Fibroblast of skin of right biceps (primary cell): ENCODE results near the gene TMC1.

Source experiments
- DNase-seq: peaks from one replicate; pipeline ENCODE4 v3.0.0-alpha.2; 2013

Gene TMC1

DNA sequence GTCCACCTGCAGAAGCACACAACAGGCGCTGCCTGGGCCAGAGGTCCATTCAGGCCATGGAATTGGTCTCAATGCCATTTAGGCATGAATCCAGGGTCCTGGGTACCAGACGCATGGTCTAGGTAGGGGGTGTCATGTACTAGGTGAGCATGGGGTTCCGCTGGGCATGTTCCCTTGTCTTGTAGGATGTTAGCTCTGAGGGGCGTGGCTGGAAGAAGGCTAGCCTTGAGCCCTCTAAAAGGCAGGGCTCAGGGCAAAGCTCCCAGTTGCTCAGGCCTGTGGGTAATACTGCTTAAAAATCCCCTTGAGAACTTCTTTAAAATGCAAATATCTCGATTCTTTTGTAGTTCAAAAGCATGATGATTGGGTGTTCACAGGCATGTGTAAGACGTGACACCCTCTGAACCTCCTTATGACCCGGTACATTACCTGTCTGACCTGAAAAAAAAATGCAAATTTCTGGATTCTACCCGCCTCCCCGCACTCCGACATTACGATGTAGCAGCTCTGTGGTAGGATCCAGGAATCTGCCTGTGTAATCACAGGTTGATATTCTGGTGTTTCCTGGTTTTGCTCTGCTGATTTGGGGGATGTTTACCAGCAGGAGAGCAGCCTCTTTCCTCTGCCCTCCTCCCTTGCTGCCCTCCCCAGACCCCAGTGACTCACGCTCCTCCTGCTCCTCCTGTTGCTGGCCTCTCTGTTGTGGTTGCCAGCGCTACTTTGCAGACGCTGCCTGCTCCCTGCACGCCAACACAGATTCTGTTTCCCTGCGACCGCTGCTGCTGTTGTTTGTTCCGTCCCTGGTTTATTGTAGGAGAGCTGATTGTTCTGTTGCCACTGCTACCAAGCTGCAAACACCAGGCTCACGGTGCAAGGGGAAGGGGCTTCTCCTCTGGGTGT is 5.7 kb downstream of the TMC1 start:
- peak; percentile 90 for DNase-seq

DNA sequence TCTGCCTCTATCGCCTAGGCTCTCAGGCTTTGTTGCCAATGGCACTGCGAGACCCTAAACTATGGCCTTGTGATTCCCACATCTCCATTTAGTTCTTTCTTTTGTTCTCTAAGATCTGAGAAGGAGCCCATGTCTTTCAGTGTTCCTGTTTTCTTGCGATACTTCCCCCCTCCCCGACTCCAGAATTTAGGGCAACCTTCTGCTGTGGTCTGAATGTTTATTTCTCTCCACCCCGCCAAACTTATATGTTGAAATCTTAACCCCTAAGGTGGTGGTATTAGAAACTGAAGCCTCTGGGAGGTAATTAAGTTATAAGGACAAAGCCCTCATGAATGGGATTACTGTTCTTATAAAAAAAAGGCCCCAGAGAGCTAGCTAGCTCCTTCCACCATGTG is 6.4 kb downstream of the TMC1 start:
- no peak for DNase-seq

DNA sequence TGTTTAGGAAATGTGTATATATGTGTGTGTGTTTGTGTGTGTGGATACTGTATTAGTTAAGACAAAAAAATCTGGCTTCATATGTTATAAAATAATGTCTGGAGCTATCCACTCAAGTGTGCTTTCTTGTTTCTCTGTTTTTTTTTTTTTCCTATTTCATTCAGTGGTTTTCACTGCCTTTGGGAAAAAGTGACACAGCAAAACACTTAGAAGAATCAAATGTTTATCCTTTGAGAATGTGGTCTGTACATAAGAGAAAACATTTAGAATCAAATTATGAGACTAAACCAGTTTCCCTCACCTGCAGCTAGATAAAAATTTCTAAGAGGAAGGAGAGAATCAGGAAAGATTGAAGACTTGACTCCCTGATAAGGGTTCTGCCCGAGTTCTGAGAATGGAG is 8.1 kb downstream of the TMC1 start:
- DNase-seq = no peak

DNA sequence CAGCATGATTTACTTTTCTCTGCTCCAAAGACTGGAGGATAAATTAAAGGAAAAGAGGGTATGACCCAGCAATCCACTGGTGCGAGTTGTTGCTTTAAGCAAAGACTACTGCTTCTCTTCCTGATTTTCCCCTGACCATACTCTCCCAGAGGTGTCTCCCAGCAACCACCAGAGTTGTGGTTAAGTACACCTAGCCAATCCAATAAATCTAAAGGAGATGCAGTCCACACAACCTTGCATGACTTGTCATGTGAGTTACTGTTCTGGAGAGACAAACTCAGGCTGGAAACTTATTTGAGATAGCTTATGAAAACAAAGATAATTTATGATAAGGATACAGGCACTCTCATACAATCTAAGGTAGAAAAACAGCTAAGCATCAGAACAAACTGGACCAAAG is 11.9 kb downstream of the TMC1 start:
- no peak for DNase-seq

DNA sequence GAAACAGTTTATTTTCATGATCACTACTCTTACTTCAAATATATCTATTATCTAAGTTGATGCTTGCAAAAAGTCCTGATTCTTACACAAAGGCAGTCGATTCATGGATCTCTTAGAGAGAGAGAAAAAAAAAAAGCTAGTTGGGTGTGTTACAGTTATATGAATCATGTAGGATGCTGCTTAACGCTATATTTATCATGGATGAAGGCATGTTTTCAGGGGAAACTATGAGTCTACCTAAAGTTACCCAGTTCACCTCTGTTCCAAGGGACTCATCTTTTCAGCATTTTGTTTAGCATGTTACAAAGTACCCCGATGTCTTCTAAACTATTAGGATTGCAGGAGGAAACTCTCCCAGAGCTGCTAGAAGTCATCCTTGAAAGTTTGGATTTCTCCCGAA is 13.5 kb downstream of the TMC1 start:
- no peak for DNase-seq

DNA sequence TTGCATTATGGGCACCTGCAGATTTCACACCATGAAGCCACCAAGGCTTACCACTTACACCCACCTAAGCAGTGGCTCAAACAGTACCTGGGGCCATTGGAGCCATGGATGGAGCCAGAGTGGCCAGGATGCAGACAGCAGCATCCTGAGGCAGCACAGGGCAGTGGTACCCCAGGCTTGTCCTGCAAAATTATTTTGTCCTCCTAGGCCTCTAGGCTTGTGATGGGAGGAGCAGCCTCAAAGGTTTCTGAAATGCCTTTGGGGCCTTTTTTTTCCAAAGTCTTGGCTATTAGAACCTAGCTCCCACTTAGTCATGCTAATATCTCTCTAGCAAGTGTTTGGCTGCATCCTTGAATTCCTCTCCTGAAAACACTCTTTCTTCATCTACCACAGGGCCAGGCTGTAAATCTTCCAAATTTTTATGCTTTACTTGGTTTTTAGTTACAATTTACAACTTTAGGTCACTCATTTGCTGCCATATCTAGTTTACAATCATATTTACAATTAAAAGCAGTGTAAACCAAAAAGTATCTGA is 15.7 kb downstream of the TMC1 start:
- no peak for DNase-seq

DNA sequence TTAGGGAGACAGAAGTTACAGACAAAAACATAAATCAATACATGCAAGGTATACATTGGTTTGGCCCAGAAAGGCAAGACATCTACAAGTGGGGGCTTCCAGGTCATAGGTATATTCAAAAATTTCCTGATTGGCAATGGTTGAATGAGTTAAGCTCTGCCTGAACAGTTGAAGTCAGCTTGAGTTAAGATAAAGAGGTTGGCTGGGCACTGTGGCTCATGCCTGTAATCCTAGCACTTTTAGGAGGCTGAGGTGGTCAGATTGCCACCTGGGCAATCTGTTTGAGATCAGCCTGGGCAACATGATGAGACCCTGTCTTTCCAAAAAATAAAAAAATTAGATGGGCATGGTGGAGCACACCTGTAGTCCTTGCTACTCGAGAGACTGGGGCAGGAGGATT is 16.3 kb downstream of the TMC1 start:
- DNase-seq = no peak

DNA sequence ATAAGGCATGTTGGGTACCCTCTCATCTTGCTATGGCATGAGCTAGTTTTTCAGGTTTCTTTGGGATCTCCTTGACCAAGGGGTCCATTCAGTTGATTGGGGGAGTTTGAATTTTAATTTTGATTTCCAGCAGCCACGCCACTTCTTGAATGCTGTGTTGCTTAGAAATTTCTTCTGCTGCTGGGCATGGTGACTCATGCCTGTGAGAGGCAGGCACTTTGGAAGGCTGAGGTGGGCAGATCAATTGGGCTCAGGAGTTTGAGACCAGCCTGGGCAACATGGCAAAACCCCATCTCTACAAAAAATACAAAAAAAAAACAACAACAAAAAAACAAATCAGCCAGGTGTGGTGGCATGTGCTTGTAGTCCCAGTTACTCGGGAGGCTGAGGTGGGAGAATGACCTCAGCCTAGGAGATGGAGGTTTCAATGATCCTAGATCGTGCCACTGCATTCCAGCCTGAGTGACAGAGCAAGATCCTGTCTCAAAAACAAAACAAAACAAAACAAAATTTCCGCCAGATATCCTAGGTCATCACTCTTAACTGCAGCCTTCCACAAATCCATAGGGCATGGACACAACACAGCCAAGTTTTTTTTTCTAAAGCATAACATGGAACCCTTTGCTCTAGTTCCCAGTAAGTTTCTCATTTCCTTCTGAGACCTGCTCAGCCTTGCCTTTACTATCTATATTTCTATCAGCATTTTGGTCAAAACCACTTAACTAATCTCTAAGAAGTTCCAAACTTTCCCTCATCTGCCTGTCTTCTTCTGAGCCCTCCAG is 17.7 kb downstream of the TMC1 start:
- no peak for DNase-seq

DNA sequence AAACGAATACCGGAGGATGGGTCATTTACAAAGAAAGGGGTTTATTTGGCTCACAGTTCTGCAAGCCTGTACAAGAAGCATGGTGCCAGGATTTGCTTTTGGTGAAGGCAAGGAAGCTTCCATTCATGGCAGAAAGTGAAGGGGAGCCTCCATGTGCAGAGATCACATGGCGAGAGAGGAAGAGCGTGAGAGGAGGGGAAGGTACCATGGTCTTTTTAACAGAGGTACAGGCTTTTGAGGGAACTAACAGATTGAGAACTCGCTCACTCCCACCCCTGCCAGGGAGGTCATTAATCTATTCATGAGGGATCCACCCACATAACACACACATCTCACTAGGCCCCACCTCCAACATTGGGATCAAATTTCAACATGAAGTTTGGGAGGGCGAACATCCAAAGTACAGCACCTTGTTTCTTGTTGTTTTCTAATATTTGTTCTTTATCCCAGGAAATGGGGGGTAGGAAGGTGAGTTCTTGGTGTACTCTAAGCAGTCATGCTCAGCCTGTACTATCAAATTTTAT is 18.5 kb downstream of the TMC1 start:
- no peak for DNase-seq

DNA sequence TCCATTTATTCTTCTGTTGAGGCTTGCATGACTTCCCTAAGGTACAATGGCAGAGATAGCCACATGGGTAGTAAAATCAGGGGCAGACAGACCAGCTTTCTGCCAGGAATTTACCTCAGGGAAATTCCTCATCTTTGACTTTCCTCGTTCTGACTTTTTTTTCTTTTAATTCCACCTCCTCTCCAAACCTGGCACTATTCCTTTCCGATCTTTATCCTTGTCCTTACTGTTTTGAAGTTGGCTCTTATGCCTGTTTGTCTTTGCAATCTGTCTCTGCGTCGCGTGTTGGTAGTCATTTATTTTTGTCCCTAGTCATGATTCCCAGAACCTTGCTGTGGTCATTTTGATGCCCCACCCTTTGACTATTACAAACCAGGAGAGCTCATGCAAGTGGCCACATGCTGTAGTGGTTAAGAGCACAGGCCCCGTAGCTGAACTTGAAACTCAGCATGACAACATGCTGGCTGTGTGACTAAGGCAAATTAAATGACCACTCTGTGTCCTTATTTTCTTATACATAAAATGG is 19.0 kb downstream of the TMC1 start:
- DNase-seq = no peak

DNA sequence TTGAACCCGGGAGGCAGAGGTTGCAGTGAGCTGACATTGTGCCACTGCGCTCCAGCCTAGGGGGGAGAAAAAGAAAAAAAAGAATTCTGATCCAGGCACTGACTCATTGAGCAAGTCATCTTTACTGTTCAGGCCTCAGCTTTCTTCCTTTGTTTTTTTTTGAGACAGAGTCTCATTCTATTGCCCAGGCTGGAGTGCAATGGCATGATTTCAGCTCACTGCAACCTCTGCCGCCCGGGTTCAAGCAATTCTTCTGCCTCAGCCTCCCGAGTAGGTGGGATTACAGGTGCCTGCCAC is 21.1 kb downstream of the TMC1 start:
- peak; percentile 60 for DNase-seq

DNA sequence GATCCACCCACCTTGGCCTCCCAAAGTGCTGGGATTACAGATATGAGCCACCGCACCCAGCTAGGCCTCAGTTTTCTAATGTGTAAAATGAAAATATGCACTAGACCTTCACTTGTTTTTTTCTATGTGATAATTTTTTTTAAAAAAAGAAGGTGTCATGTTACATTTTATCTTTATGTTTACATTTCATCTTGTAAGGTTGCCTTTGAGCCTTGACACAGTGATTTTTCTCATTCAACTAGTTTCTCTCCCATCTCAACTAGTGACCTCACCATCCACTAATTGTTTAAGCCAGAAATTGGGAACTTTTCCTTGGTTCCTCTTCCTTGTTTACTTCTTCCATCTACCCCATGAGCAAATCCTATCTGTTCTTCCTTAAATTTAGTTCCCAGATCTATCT is 21.5 kb downstream of the TMC1 start:
- no peak for DNase-seq

DNA sequence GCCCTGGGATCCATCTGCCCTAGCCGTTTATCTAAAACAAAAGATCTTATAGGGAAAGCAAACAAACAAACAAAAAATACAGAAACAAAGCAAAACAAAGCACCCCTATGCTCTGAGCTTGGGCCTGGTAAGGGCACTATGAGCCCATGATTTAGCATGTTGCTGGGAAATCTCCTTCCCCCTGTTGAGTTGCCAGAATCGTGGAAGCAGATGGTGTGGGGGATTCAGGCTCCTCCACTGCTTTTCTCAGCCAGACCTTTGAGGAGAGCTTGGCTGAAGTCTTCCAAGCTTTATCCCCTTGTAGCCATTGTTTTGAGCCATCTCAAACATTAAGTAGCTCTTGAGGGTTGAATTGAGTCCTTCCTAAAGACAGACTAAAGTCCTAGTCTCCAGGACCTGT is 29.9 kb downstream of the TMC1 start:
- DNase-seq = no peak

DNA sequence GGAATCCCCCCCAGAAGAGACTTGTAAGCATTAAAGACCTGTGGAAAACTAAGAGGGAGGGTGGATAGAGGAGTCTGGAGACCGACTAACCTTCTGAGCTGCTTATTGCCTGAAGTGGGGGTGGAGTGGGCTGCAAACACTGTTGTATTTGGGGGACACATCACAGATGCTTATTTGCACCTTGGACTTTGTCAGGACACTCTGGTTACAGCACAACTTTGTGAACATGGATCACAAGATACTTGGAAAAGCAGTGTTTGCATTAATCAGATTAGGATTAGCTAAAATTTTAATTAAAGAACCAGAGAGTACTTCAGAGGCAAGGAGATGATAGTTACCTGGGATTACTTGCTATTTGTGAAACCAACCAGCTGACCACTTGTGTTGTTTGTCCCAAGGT is 30.9 kb downstream of the TMC1 start:
- no peak for DNase-seq

DNA sequence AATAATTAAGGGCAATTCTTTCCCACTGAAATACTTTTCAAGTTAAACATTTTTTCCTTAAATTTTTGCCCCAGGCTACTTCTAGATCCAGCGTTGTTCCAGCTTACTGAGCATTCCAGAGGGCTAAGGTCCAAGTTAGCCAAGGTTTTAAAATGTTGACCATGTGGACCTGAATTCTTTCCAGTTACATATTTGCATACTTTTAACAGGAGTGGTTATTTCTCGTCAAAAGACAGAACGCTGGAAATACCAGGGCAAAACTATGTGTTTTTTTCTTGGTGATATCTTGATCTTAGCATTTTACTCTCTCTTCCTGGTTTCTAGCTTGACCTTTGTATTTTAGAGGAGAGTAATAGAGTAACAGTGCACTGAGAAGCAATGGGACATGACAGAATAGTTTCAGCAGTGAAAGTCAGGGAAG is 32.8 kb downstream of the TMC1 start:
- peak; percentile 84 for DNase-seq

DNA sequence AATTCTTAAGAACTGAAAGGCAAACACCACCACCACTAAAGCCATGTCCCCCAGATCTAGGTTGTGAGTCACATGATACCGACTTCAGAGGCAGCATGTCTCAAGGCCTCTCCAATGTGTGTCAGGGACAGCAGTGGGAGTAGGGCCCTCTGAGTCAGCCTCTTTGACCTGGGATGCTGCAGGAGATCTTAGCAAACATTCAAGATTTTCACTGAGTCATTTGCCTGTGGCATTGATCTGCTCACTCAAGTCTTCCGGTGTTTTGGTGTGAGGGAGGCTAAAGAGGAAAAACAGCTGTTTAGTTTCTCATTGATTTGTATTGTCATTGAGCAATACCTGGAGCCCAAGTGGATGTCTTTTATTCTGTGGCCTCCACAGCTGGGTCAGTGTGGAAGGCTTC is 36.1 kb downstream of the TMC1 start:
- peak; percentile 92 for DNase-seq

DNA sequence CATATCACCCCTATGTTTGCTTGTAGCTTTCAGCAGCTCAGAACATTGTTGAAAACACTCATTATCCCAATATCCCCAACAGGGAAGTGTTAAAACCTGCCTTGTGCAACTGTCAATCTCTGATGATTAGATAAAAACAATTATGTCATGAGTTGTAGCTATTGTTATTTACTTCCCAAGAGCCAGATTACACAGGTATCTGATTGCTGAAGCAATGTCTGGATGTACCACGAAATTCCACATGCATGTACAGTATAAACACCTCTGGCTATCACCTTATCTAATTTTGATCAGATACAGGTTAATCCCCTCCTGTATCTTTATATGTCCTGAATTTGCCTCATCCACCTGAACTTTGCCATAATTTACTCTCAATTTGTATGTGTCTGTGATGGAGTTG is 38.7 kb downstream of the TMC1 start:
- no peak for DNase-seq

DNA sequence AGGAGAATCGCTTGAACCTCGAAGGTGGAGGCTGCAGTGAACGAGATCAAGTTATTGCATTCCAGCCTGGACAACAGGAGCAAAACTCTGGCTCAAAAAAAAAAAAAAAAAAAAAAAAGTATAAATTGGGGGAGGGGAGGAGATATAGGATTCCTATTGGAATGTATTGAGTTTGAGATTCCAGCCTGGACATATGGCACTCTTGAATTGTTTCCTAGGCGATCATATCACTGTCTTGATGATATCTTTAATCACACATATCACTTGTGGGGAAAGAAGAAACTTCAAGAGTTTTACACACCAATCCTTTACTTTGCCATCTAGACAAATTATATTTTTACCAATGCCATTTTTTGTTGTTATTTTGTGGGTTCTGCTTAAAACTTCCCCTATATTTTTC is 42.4 kb downstream of the TMC1 start:
- DNase-seq = no peak

DNA sequence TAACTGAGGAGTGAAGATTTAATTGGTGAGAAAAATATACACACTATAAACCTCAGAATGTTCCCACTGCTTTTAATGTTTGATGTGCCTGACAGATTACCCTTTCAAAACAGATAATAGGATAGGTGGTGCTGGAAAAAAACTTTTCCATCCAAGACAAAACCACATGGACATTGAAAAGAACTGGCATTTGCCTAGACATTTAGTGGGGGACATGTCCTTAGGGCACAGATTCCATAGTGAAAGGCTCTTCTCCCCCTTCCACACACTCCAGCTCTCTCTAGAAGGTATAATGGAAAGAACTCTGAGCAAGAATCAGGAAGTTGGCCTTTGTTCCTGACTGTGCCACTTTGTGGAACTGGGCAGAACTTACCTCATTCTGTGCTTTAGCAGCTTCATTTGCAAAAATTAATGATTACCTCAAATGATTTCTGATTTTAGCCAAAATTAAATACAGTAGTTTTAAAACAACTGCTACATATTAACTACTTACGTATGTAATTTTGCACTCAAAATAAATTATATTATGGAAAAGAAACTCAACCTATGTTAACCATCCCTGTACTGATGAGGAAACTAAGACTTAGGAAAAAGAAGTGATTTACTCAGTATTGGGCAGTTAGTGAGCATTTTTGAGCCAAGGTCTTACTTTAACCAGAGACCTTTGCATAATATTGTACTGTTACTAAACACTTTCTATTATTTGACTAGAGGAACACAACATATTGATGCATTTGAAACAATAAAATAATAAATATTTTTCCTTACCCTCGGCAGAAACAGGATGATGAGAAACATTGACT is 43.3 kb downstream of the TMC1 start:
- DNase-seq = no peak

DNA sequence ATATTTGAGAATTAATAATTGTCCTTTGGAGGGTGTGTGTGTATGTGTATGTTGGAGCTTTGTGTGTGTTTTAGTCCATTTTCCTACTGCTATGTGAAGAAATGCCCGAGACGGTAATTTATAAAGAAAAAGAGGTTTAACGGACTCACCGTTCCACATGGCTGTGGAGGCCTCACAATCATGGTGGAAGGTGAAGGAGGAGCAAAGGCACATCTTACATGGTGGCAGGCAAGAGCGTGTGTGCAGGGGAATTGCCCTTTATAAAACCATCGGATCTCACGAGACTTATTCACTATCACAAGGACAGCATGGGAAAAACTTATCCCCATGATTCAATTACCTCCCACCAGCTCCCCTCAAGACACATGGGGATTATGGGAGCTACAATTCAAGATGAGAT is 44.1 kb downstream of the TMC1 start:
- no peak for DNase-seq

DNA sequence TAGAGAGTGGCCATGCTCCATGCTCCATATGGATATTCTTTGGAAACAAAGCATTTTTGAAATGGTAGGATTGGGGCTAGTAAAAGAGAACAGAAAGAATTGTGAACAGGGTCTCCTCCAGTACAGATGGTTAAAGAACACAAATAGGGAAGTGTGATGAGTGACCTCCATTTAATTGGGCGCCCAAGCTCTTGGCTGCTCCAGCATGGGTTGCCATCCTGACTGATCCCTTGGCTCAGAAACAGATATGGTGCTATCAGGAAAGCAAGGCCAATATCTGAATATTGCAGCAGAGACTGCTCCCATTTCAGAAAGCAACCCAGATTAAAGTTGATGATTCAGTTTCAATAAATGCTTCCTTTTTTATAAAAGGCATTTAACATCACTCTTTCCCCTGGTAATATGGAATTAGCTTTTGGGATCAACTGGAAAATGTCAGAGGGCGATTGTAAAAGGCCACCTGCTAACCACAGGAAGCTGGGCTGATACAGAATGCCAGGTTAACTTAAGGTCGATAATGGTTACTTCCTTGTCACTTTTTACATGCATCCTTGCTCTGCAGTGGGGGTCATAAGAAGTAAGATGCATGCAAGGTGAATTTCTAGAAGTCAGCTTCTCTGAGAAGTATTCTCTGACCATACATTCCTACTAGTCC is 52.9 kb downstream of the TMC1 start:
- no peak for DNase-seq

DNA sequence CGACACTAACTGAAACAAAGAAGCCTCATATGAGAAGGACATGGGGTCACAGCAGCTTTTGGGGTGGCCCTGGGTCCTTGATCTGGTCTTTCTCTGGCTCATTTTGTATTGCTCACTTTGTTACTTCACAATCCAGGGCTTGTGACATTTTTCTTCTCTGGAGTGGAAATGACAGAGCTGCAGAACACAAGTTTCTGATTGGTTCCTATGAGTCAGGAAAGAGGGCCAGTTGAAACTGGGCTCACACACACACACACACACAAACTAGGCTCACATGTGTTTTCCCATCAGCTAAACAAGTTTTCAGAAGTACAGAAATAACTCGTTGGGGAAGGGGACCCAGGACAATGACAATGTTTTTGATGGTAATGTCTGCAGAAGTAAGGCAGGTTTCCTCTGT is 54.3 kb downstream of the TMC1 start:
- DNase-seq = no peak
